HG02678 (cell line): ENCODE measurements around the gene TMEM129.
"Not testable (repeated sequence)": the region's sequence is repeated elsewhere in the genome, so short reads cannot be mapped to it uniquely, and the experiment has no call there.

Experiments used
- ATAC-seq: cut with Tn5 transposase; IDR thresholded peaks from one replicate; pipeline ENCODE4 v1.9.1; 2021; ENCODE audit warnings: mild to moderate bottlenecking, moderate library complexity; ENCODE audit not compliant: unreplicated experiment

The TMEM129 gene

DNA sequence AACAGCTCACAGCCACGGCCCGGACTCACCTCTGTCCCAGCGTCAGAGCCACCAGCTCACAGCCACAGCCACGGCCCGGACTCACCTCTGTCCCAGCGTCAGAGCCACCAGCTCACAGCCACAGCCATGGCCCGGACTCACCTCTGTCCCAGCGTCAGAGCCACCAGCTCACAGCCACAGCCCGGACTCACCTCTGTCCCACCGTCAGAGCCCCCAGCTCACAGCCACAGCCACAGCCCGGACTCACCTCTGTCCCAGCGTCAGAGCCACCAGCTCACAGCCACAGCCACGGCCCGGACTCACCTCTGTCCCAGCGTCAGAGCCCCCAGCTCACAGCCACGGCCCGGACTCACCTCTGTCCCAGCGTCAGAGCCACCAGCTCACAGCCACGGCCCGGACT, 50.1 kb downstream of the TMEM129 start:
- not testable (repeated sequence) for ATAC-seq

DNA sequence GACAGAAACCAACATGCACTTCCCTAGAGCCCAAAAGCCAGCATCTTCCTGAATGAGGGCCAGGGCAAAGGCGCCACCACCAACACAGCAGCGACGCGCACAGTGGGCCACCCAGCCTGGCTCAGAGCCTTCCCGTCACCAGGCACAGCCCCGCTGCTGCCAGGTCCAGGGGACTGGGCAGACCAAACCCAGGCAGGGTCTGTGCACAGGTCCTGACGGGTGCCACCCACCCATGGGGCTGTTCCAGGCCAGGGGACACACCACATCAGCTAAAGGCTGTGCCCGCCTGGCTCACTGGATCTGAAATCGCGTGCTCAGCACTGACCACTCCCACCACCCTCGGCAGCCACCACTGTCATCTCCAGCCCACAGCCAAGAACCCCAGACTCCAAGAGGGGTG, 50.8 kb downstream of the TMEM129 start:
- no peak for ATAC-seq

DNA sequence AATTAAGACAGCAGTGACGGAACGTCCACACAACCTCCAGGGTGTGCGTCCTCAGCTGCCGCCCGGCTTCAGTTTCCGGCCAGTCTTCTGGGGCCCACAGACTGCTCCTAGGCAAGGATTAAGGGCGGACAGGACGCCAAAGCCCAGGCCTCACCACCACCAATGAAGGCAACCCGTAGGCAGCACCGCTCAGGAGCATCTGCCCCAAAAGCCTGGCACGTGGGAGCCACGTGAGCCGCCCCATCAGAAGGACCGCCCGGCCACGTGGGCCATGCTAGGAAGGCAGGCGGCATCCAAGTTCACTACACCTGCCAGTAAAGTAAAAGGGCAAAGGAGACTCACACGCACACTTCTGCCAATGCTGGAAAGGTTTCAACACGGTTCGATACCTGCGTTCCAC, 51.3 kb downstream of the TMEM129 start:
- no peak for ATAC-seq

DNA sequence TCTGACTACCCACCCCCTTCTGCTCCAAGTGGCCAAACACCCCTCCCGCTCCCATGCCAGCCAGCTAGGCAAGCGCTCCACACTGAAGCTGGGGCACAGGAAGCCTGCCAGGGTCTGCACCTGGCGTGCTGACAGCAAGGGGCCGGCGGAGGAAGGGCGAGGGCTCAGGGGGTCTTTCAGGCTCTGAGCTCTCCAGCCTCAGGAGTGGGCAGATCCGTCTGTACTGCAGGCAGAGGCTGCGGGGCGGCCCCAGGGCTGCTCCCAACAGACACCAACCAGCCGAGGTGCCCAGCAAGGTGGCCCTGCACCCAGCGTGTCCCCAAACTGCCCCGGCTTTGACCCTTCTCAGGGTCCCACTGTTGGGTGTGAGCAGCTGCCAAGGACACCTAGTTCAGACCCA, 51.9 kb downstream of the TMEM129 start:
- ATAC-seq: no peak

DNA sequence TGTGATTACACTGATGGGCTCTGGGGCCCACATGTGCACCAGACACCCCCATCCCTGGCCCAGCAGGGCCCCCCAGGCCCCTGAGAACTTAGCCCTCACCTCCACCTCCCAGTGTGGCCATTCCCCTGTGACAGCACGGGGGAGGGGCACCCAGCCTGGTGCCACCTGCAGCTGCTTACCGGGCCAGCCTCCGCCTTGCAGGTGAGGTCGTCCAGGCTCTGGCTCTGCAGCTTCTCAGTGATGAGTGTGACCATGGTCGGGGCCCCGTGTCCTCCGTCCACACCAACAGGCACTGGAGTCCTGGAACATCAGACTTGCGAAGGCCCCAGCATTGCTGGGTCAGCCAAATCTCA, 52.7 kb downstream of the TMEM129 start:
- no peak for ATAC-seq

DNA sequence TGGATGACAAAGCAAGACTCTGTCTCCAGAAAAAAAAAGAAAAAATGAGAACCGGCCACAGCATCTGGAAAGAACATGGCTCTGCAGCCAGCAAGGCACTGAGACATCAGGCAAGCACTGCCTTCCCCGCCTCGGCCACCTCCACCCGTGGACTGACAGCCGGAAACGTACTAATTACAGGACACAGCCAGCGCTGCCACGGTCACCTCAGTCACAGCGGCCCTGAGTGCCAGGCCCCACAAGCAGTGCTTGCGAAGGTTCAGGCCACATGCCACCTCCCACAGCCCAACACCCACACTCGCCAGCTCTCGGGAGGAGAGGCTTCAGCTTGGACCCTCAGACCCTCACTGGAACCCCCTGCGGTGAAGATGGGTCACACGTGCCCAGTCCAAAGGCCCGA, 53.9 kb downstream of the TMEM129 start:
- ATAC-seq: no peak

DNA sequence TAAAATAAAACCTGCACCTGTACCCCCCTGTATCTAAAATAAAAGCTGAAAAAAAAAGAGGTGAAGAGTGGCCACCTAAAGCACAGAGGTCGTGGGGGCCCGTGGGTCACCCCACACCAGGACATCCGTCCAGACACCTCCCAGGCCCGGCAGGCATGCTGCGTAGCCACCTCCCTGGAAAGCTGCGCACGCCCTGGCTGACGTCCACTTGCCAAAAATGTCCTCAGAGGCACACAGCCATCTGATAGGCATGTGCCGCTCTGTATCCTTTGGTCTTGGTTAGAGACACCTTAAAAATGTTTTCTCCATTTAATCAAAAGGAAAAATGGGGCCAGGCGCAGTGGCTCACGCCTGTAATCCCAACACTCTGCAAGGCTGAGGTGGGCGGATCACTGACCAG, 54.7 kb downstream of the TMEM129 start:
- no peak for ATAC-seq
